ENCODE data around the gene GNB1.

Gene GNB1

GRCh38 chr1:1910033-1910465 is 19.2 kb upstream of the GNB1 start:
- no peak for DNase-seq (ENCODE audit: low spot score)

GRCh38 chr1:1908506-1908791 is 17.6 kb upstream of the GNB1 start:
- peak; percentile 72 for DNase-seq (ENCODE audit: low spot score)

GRCh38 chr1:1907098-1907736 is 16.3 kb upstream of the GNB1 start:
- peak; percentile 64 for DNase-seq (ENCODE audit: low spot score)

GRCh38 chr1:1906185-1907097 is 15.6 kb upstream of the GNB1 start:
- no peak for DNase-seq (ENCODE audit: low spot score)

DNA sequence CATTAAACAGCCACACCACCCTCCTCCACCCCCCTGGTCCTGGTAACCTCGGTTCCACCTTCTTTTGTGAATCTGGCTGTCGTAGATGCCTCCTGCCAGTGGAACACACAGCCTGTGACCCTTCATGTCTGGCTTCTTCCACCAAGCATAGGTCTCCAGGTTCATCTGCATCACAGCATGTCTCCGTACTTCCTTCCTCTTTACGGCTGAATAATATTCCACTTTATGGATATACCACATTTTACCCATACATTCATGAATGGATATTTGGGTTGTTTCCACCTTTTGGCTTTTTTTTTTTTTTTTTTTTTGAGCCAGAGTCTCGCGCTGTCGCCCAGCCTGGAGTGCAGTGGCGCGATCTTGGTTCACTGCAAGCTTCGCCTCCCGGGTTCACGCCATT is 12.3 kb upstream of the GNB1 start:
- no peak for DNase-seq (ENCODE audit: low spot score)

- DNase-seq (ENCODE audit: low spot score), result no peak
Observed at GRCh38 chr1:1901641-1902294, 10.9 kb upstream of the GNB1 start.

DNA sequence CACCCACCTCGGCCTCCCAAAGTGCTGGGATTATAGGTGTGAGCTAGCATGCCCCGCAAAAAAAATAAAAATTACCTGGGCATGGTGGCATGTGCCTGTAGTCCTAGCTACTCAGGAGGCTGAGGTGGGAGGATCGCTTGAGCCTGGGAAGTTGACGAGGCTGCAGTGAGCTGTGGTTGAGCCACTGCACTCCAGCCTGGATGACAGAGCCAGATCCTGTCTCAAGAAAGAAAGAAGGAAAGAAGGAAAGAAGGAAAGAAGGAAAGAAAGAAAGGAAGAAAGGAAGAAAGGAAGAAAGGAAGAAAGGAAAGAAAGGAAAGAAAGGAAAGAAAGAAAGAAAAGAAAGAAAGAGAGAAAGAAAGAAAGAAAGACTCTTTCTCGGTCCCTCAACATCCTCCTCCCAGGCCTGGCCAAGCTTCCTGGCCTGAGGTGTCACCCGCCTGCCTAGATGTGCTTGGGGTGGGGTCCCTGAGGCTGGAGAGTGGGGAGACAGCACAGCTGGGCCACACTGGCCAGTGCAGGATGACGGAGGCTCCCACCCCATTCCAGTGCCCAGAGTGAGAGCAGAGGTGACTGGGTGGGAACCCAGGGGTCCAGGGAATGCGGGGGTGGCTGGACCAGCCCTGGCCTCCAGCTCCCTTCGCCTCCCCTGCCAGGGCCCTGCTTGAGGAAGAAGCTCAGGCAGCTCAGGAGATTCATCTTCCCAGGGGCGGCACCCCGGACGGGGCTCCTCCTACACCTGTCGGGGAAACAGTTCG is 10.2 kb upstream of the GNB1 start:
- no peak for DNase-seq (ENCODE audit: low spot score)

DNA sequence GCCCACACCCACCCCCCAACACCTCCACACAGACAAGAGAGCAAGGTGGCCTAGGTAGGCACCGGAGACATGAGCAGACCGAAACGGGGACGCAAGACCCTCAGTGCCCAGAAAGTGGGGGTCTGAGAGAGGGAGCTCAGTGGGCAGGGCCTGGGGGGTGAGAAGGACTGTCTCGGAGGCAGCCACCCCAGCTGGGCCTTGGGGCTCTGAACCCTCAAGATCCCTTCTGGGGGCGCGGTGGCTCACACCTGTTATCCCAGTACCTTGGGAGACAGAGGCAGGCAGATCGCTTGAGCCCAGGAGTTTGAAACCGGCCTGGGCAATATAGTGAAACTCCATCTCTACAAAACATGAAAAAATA is 9.1 kb upstream of the GNB1 start:
- no peak for DNase-seq (ENCODE audit: low spot score)

DNA sequence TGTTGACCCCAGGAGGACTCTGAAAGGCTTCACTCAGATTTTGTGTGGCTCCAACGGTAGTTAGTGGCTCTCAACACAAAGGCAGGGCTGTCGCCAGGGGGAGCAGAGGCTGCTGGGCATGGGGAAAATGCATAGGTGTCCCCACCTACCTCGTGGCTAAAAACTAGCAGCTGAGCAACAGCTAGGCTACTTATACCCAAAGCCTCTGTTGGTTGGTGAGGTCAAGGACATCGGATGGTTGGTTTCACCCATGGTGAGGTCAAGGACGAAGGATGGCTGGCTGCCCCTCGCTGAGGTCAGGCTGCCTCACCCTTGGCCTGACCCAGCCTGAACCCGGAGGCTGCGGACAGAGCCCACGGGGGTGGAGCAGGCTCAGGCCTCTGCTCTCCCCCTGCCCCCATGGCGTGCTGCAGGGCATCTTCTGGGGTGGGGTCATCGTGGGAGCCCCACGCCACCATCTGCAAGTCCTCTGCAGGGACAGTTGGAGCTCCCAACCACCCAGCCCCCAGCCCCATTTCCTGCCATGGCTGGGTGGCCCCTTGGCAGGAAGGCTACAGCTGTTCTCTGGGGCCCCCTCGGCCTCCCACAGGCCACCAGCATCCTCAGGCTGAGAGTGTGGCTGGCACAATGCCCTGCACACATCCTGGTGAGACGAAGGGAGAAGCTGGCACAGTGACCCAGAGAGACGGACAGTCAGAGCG is 8.5 kb upstream of the GNB1 start:
- DNase-seq (ENCODE audit: low spot score), result no peak

- no peak for DNase-seq (ENCODE audit: low spot score)
Observed at GRCh38 chr1:1898246-1898933, 7.5 kb upstream of the GNB1 start.

DNA sequence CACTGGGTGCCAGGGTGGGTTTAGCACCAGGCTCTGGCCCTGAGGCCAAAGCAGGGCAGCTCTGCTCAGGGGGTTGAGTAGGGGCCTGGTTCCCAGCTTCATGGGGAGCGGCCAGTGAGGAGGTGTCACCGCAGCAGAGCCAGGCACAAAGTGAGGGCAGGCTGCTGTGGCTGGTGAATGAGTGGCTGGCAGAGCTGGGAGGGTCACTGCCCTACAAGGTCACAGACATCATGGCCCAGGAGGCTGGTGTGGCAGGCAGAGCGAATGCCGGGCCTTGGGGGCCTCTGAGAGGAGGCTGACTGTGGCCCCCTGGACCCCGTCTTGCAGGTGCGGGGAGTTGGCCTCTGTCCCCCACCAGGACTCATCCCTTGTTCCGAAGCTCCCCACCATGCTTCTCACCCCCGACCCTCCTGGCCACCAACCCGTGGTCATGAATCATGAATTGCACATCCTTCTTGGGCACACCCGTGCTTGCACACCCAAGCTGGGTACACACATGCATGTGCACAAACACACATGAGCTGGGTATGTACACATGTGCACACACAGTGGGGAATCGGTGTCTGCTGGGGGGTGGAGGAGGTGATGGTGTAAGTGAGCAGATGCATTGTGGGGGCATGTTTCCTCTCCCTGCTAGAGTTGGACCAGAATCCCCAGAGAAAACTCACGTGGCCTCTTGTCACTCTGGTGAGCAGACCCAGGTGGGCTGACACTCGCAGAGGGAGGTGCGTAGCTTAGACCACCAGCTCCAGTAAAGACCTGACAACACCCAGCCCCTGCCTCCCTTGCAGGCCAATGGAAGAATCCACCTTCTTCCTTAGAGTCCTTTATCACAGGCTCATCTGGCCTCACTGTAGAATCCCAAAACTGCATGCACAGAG is 4.8 kb upstream of the GNB1 start:
- no peak for DNase-seq (ENCODE audit: low spot score)

GRCh38 chr1:1895060-1895418 is 4.2 kb upstream of the GNB1 start:
- no peak for DNase-seq (ENCODE audit: low spot score)

DNA sequence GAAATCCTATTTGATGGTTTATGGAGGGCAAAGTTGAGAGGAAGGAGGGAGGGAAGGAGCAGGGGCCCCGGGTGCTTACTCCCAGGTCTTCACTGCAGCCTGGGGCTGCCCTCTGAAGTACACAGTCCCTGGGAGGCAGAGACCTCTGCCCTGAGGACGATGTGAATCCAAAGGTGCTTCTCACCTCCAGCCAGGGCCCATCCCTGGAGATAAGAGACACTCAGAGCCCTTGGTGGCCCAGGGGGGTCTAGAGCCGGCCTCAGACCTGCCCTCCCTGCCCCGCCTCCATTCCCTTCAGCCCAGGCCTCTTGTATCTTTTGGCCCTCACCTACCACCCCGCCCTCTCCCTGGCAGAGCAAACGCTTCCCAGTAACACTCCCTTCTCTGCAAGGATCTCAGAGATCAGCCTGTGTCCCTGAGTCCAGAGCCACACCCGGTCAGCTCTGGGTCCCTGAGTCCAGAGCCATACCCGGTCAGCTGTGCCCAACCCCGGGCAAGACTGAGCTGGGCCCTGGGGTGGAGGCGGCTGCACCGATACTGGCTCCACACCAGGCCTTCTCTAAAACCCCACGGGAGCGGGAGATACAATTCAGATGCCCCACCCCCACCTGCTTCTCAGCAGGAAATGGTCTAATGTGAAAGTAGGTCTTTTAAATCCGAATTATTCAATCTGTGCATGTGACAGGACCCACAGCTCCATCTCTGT is 3.6 kb upstream of the GNB1 start:
- no peak for DNase-seq (ENCODE audit: low spot score)

GRCh38 chr1:1893997-1894353 is 3.1 kb upstream of the GNB1 start:
- no peak for DNase-seq (ENCODE audit: low spot score)

DNA sequence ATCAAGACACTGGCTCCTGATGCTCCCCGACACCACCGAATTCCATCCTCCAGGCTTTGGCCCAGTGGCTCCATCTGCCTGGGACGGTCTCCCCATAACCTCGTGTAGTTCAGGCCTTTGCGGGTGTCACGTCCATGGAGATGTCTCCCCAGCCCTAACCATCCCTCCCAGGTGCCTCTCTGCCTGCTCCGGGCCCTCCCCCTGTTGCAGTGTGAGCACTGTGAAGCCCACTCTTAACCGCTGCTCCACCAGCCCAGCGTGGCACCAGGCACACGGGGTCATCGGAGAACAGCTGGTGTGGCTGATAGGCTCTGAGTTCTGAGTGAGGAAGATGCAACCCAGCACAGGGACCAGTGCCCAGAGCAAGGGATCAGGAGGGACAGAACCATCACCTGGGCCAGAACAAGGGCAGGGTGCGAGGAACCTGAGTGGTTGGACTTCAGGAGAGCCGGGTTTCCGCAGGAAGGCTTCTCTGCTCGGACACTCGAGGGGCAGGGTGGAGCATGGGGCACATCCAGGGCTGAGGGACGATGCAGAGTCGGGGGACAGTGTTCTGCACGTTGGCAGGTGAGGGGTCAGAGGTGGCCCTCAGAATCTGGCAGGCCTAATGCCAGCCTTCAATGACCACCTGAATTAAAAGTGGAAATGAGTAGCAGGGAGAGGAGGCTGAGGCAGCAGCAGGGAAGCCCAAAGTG is 2.6 kb upstream of the GNB1 start:
- no peak for DNase-seq (ENCODE audit: low spot score)

DNA sequence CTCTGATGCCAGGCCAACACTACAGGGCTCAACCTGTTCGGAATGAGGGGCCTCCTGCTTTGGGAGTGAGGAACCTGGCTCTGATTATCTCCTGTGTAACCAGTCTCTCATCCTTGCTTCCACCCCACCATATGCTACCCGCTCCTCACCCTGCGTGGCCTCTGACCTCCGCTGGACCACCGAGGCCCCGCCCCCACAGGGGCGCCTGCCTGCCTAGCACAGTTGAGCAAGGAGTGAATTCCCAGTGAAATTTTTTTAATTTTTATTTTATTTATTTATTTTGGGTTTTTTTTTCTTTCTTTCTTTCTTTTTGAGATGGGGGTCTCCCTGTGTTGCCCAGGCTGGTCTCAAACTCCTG is 1.9 kb upstream of the GNB1 start:
- DNase-seq (ENCODE audit: low spot score), result no peak

DNA sequence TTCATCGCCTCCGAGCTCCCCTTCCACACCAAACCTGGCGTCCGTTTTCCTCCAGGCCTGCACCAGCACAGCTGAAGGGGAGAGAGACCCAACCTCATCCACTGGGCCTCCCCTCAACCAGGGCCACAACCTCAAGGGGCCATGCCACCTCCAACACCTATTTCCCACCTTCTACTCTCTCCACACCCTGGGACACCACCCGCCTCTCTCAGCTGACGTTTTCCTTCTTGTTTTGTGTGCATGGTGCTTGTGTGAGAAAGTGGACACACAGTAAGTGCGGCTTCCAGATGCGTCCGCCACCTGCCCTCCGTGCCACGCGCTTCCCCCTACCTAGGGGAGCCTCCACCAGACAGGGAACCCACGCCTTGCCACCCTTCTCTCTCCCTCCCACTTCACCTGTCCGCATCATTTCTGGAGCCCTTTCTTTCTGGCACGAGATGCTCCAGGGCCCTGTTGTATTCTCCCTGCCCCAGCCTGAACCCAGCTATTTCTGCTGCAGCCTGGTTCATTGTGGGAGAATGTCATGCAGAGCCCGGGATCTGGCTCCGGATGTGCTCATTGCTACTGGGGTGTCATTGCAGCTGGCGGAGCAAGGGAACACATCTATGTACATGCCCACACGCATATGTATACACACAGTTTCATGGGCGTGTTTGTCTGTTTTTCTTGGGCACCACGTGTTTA is 1.3 kb upstream of the GNB1 start:
- no peak for DNase-seq (ENCODE audit: low spot score)

DNA sequence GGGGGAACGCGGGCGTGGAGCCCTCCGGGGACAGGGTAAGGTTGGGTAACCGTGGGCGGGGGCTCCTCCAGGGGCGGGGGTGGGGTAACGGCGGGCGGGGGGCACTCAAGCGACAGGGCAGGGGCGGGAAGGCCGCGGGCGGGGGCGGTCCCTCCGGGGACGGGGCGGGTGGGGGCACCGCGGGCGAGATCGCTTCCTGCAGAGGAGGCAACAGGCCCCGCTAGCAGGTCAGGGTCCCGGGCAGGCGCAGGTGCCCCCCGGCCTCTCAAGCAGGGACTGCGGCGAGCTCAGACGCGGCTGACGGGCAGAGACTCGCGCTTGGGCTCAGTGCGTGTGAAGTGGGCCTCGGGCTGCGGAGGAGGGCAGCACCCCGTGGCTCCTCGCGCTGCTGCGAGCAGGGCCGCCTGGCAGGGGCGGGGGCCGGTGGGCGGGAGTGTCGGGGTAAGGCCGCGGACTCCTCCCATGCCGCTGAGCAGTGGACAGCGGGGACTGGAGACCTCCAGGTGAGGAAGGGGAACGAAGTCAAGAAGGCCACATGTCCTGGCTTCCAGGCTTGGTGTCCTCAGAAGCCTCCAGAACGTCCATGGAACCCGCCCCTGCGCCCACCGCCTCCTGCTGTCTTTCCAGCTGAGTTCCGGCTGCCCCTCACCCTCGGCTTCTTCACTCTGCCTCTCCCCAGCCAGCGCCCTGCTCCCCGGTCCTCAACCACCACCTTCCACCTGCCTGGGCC is 627 bp upstream of the GNB1 start:
- peak; percentile 93 for DNase-seq (ENCODE audit: low spot score)
